SU-DHL-6 (cell line): ENCODE measurements around the gene PDGFA.

ENCODE experiments used
- H2AFZ ChIP-seq: fragments of 200-600 bp; sonication (generic); 2 replicates; pipeline ENCODE4 v1.6.1; 2014; ENCODE audit warnings: low read depth, mild to moderate bottlenecking, moderate library complexity, mixed read lengths, antibody characterized with exemption, low read length; ENCODE audit not compliant: severe bottlenecking
- H3F3A ChIP-seq: fragments of 200-600 bp; shearing (Covaris generic); 2 replicates; pipeline ENCODE4 v1.6.0; 2016; ENCODE audit warnings: antibody characterized with exemption, mild to moderate bottlenecking; ENCODE audit not compliant: insufficient read depth
- H3K27ac ChIP-seq: fragments of 200-600 bp; sonication (generic); 2 replicates; pipeline ENCODE4 v1.5.1; 2016; ENCODE audit warnings: low read depth, mild to moderate bottlenecking, low read length, moderate library complexity, mixed read lengths
- H3K27me3 ChIP-seq: fragments of 200-600 bp; sonication (generic), shearing (Covaris generic); 2 replicates; pipeline ENCODE4 v1.6.0; 2014; ENCODE audit warnings: mild to moderate bottlenecking, low read length
- H3K36me3 ChIP-seq: fragments of 200-600 bp; sonication (generic); 2 replicates; pipeline ENCODE4 v1.6.1; 2014; ENCODE audit warnings: mild to moderate bottlenecking, low read length, mixed read lengths
- H3K4me2 ChIP-seq: fragments of 300-600, 200-600 bp; shearing (Covaris generic), sonication (generic); 2 replicates; pipeline ENCODE4 v1.6.0; 2014; ENCODE audit warnings: low read length, low read depth, mild to moderate bottlenecking; ENCODE audit not compliant: poor library complexity, severe bottlenecking
- H3K4me3 ChIP-seq: fragments of 200-600 bp; sonication (generic); 2 replicates; pipeline ENCODE4 v1.5.1; 2014; ENCODE audit warnings: antibody characterized with exemption, low read length, mild to moderate bottlenecking, mixed read lengths; ENCODE audit not compliant: insufficient read depth, poor library complexity, severe bottlenecking
- H3K79me2 ChIP-seq: fragments of 200-600 bp; sonication (generic); 2 replicates; pipeline ENCODE4 v1.6.1; 2014; ENCODE audit warnings: mild to moderate bottlenecking, low read length, moderate library complexity; ENCODE audit not compliant: insufficient read depth
- H3K9ac ChIP-seq: fragments of 200-600 bp; sonication (generic); 2 replicates; pipeline ENCODE4 v1.7.0; 2014; ENCODE audit warnings: mild to moderate bottlenecking, low read length
- H3K9me2 ChIP-seq: fragments of 200-600 bp; sonication (generic); replicated peaks from 2 replicates; pipeline ENCODE4 v1.6.1; 2014; ENCODE audit warnings: low read length; ENCODE audit not compliant: insufficient read depth
- H3K9me3 ChIP-seq: fragments of 200-600 bp; sonication (generic); 2 replicates; pipeline ENCODE4 v1.6.1; 2014; ENCODE audit warnings: low read length, mixed read lengths; ENCODE audit not compliant: insufficient read depth
- H4K20me1 ChIP-seq: fragments of 200-600 bp; sonication (generic); 2 replicates; pipeline ENCODE4 v1.6.1; 2014; ENCODE audit warnings: low read depth, mild to moderate bottlenecking, antibody characterized with exemption, low read length, moderate library complexity, mixed read lengths
- CTCF ChIP-seq: fragments of 200-600 bp; sonication (generic); IDR thresholded peaks from one replicate; pipeline ENCODE4 v1.5.1; 2017; ENCODE audit warnings: antibody characterized with exemption, mild to moderate bottlenecking, low read length, moderate library complexity; ENCODE audit not compliant: insufficient read depth, poor library complexity, severe bottlenecking
- EZH2phosphoT487 ChIP-seq: fragments of 200-600 bp; sonication (generic), shearing (Covaris generic); conservative IDR thresholded peaks from 2 replicates; pipeline ENCODE4 v1.6.1; 2018; ENCODE audit warnings: mild to moderate bottlenecking, antibody characterized with exemption, low read length, moderate library complexity, mixed read lengths

Gene PDGFA

GRCh38 chr7:566100-566499 is 46.5 kb upstream of the PDGFA start:
- H2AFZ ChIP-seq = no peak overlapping the region
- no peak overlapping the region for H3K9ac ChIP-seq
- no peak overlapping the region for H3K4me3 ChIP-seq
- no peaks in the 10 kb centered on the region for H3K9me3 ChIP-seq
- no peaks in the 10 kb centered on the region for H3K36me3 ChIP-seq
- TF ChIP-seq CTCF (no peak), EZH2phosphoT487 (no peak)
- H3K27me3 ChIP-seq = no peaks in the 10 kb centered on the region
- H4K20me1 ChIP-seq = no peaks in the 10 kb centered on the region
- no peak overlapping the region for H3K4me2 ChIP-seq
- H3K79me2 ChIP-seq = no peaks in the 10 kb centered on the region
- H3K9me2 ChIP-seq = no peaks in the 10 kb centered on the region
- no peaks in the 10 kb centered on the region for H3F3A ChIP-seq
- no peak overlapping the region for H3K27ac ChIP-seq

GRCh38 chr7:564176-564865 is 44.7 kb upstream of the PDGFA start:
- Histone ChIP-seq H3K4me3 (no peak overlapping the region), H3K79me2 (no peaks in the 10 kb centered on the region)
- TF ChIP-seq EZH2phosphoT487 (no peak), CTCF (no peak)

GRCh38 chr7:563629-564170 is 44.1 kb upstream of the PDGFA start:
- no peaks in the 10 kb centered on the region for H3K27me3 ChIP-seq
- H3K4me2 ChIP-seq = no peak overlapping the region
- H3K79me2 ChIP-seq = no peaks in the 10 kb centered on the region
- H3K36me3 ChIP-seq = no peaks in the 10 kb centered on the region
- no peaks in the 10 kb centered on the region for H3F3A ChIP-seq
- H3K27ac ChIP-seq = no peak overlapping the region
- H3K9ac ChIP-seq = no peak overlapping the region
- H3K9me3 ChIP-seq = no peaks in the 10 kb centered on the region
- no peaks in the 10 kb centered on the region for H4K20me1 ChIP-seq
- TF ChIP-seq CTCF = no peak
- no peak for TF ChIP-seq EZH2phosphoT487
- no peak overlapping the region for H3K4me3 ChIP-seq
- no peaks in the 10 kb centered on the region for H3K9me2 ChIP-seq
- no peak overlapping the region for H2AFZ ChIP-seq

More at GRCh38 chr7:564176-564865, 44.7 kb upstream of the PDGFA start:
- no peak overlapping the region for H3K9ac ChIP-seq
- no peaks in the 10 kb centered on the region for H3K27me3 ChIP-seq
- H3K4me2 ChIP-seq = no peak overlapping the region
- no peaks in the 10 kb centered on the region for H3K9me2 ChIP-seq
- H4K20me1 ChIP-seq = no peaks in the 10 kb centered on the region
- H3K36me3 ChIP-seq = no peaks in the 10 kb centered on the region
- no peak overlapping the region for H2AFZ ChIP-seq
- no peaks in the 10 kb centered on the region for H3F3A ChIP-seq
- no peak overlapping the region for H3K27ac ChIP-seq
- no peaks in the 10 kb centered on the region for H3K9me3 ChIP-seq
